Gastroesophageal sphincter (tissue), 4 donors: Measurements from ENCODE around the gene MICAL3. TPM values are rescaled to one million over a fixed set of nuclear protein-coding genes. Genes with fewer than 3 reads are reported as not detected.

ENCODE experiments used
- ATAC-seq: fragments of 150-250 bp; one replicate; pipeline ENCODE4 v1.9.1; 2016; ENCODE audit warnings: mild to moderate bottlenecking, moderate library complexity
- H3K27ac ChIP-seq, 4 donors: fragments of 200-600 bp; sonication (generic) in 3 of 4; 1 replicate in 3 of 4; 2 replicates in 1 of 4; pipeline ENCODE4 v1.5.1; 2016 to 2019
- H3K27me3 ChIP-seq: fragments of 200-600 bp; sonication (generic); one replicate; pipeline ENCODE4 v1.5.1; 2019
- H3K36me3 ChIP-seq, 2 donors: fragments of 200-600 bp; sonication (generic); one replicate each; pipeline ENCODE4 v1.5.1; 2019; ENCODE audit warnings: control low read depth in 1 of 2
- H3K4me1 ChIP-seq, 3 donors: fragments of 200-600 bp; sonication (generic); 1 replicate in 2 of 3; 2 replicates in 1 of 3; pipeline ENCODE4 v1.5.1; 2016 to 2019; ENCODE audit warnings: control low read depth in 2 of 3
- H3K4me3 ChIP-seq, 2 donors: fragments of 200-600 bp; sonication (generic); one replicate each; pipeline ENCODE4 v1.5.1; 2019; ENCODE audit warnings: mild to moderate bottlenecking in 1 of 2, moderate library complexity in 1 of 2
- H3K9me3 ChIP-seq, 3 donors: fragments of 200-600 bp; sonication (generic); one replicate each; pipeline ENCODE4 v1.5.1; 2017 to 2019; ENCODE audit warnings: control low read depth in 2 of 3
- EP300 ChIP-seq: sonication (generic); formaldehyde crosslinking; IDR thresholded peaks from one replicate; pipeline ENCODE4 v1.6.1; 2017; ENCODE audit warnings: antibody characterized with exemption, mild to moderate bottlenecking
- POLR2A ChIP-seq, 2 donors: fragments of 450-650 bp; IDR thresholded peaks; one replicate each; pipeline ENCODE4 v1.6.1; 2017; ENCODE audit warnings: antibody characterized with exemption in 2 of 2, mild to moderate bottlenecking in 2 of 2, moderate library complexity in 1 of 2
- POLR2AphosphoS5 ChIP-seq: sonication (generic); formaldehyde crosslinking; IDR thresholded peaks from one replicate; pipeline ENCODE4 v1.6.1; 2017; ENCODE audit warnings: antibody characterized with exemption
- WGBS, 2 donors: methylation state at CpG; one replicate each; pipeline ENCODE4 v1.1.5; 2018; ENCODE audit warnings: low coverage in 1 of 2; 5-methylcytosine and 5-hydroxymethylcytosine counted together
- total RNA-seq, 4 donors: library from RNA; depleted of rRNA; stranded (reverse); fragments of >200 nt; gene quantifications; one replicate each; pipeline ENCODE4 v1.1.0, GENCODE V29; 2016
- TF ChIP-seq, protein P1 (sequence below), 4 experiments: fragments of 200-600 bp in 2 of 4; fragments of 450-650 bp in 2 of 4; sonication (generic) in 1 of 4; IDR thresholded peaks; one replicate each; pipeline ENCODE4 v1.5.1; 2017 to 2019; ENCODE audit warnings: antibody characterized with exemption in 4 of 4, mild to moderate bottlenecking in 2 of 4, moderate library complexity in 2 of 4

MICAL3 gene
- total RNA-seq, 4 donors from 2014 or later, result 37.3 to 120 (median 51.5) TPM

DNA sequence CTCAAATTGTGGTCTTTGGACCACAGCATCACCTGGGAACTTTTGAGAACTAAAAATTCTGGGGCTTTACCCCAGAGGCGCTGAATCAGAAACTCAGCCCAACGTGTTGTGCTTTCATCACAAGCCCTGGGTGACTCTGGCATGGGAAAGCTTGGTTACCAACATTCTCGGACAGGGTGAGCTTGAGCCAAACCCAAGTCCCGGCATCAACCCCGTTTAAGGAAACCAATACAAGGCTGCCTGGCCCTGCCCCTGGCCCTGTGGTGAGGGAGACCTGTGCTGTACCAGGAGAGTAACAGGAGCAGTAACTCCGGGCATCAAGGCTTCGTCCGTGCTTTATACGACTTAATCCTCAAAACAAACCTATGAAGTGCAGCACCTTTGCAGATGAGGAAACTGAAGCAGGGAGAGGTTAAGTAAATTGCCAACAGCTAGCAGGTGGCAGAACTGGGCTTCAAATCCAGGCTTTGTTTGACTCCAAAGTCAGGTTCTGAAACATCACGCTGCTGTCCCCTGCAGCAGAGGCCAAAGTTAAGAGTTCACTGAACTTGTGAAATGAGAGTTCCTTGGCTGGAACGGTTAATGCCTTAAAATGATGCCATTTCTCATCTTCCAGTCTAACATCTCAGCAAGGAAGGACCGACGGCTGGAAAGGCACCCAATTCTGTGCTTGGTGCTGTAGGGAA is 186.0 kb downstream of the MICAL3 start:
- Histone ChIP-seq H3K4me3 (no peak overlapping the region), H3K36me3 (peaks cover 0 to 81% of the 10 kb centered on the region in 2 donors), H3K27ac (peak overlapping the region in 3 of 4 donors; percentile 72 to 89 (median 85))

GRCh38 chr22:17836992-17837742 is 187.2 kb downstream of the MICAL3 start:
- peak overlapping the region; percentile 43 to 89 (median 78) for H3K27ac ChIP-seq
- ATAC-seq, result peak; percentile 71
- H3K4me1 ChIP-seq, result peaks cover 0 to 53% (median 13%) of the 10 kb centered on the region in 3 donors
- H3K9me3 ChIP-seq, result no peaks in the 10 kb centered on the region
- no peak for TF ChIP-seq EP300
- TF ChIP-seq, protein P1, sequence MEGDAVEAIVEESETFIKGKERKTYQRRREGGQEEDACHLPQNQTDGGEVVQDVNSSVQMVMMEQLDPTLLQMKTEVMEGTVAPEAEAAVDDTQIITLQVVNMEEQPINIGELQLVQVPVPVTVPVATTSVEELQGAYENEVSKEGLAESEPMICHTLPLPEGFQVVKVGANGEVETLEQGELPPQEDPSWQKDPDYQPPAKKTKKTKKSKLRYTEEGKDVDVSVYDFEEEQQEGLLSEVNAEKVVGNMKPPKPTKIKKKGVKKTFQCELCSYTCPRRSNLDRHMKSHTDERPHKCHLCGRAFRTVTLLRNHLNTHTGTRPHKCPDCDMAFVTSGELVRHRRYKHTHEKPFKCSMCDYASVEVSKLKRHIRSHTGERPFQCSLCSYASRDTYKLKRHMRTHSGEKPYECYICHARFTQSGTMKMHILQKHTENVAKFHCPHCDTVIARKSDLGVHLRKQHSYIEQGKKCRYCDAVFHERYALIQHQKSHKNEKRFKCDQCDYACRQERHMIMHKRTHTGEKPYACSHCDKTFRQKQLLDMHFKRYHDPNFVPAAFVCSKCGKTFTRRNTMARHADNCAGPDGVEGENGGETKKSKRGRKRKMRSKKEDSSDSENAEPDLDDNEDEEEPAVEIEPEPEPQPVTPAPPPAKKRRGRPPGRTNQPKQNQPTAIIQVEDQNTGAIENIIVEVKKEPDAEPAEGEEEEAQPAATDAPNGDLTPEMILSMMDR (IDR thresholded peaks at IDR 0.05), result peak in 2 of 4 experiments; percentile 3 to 6
- no peak overlapping the region for H3K4me3 ChIP-seq
- WGBS, 2 donors, result 48 to 49% methylated on average over 7 to 8 of the region's 14 CpGs
- H3K36me3 ChIP-seq, result peaks cover 0 to 86% of the 10 kb centered on the region in 2 donors
- no peaks in the 10 kb centered on the region for H3K27me3 ChIP-seq

More for the DNA sequence above, 186.0 kb downstream of the MICAL3 start:
- Histone ChIP-seq H3K9me3 (no peaks in the 10 kb centered on the region), H3K4me1 (peaks cover 0 to 53% (median 8%) of the 10 kb centered on the region in 3 donors), H3K27me3 (no peaks in the 10 kb centered on the region)
- WGBS, 2 donors, result 78 to 86% methylated on average over 5 to 9 of the region's 13 CpGs
- TF ChIP-seq, protein P1 (IDR thresholded peaks at IDR 0.05), result no peak
- no peak for TF ChIP-seq EP300
- no peak for ATAC-seq

DNA sequence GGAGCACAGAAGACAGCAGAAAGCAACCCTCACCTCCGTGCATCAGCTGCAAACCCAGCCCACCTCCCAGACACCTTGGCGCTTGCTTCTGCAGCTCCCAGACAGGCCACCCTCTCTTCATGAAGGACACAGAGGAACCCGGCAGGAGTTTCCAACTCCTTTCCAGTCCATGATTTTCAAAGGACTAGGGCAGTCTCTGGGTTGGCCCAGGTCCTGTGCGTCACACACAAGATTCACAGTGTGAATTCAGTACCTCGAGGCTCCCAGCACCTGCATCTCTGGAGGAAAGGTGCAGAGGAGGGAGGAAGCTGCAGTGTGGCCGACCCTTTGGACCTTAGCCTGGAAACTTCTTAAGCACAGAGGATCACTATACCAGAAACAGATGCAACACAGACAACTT is 189.1 kb downstream of the MICAL3 start:
- peaks cover 0 to 67% of the 10 kb centered on the region in 2 donors for H3K36me3 ChIP-seq
- peak overlapping the region in 3 of 4 donors; percentile 72 to 89 (median 85) for H3K27ac ChIP-seq
- no peak overlapping the region for H3K4me3 ChIP-seq
- H3K9me3 ChIP-seq, result no peaks in the 10 kb centered on the region
- no peak for ATAC-seq
- no CpG with 5 or more reads among the region's 6 CpGs for WGBS, 2 donors
- H3K4me1 ChIP-seq, result peaks cover 0 to 66% (median 26%) of the 10 kb centered on the region in 3 donors
- TF ChIP-seq POLR2A (IDR thresholded peaks at IDR 0.05) (no peak), EP300 (no peak), POLR2AphosphoS5 (no peak)
- TF ChIP-seq, protein P1 (IDR thresholded peaks at IDR 0.05), result no peak
- no peaks in the 10 kb centered on the region for H3K27me3 ChIP-seq

- WGBS, 2 donors, result 80 to 82% methylated on average over 2 to 8 of the region's 12 CpGs
- TF ChIP-seq POLR2A (IDR thresholded peaks at IDR 0.05) (no peak), POLR2AphosphoS5 (no peak), EP300 (no peak)
- TF ChIP-seq, protein P1 (IDR thresholded peaks at IDR 0.05), result no peak
- no peaks in the 10 kb centered on the region for H3K9me3 ChIP-seq
- peaks cover 0 to 75% (median 32%) of the 10 kb centered on the region in 3 donors for H3K4me1 ChIP-seq
- H3K4me3 ChIP-seq, result no peak overlapping the region
- H3K27ac ChIP-seq, result peak overlapping the region in 3 of 4 donors; percentile 2 to 89 (median 84)
- ATAC-seq, result no peak
- peaks cover 0 to 63% of the 10 kb centered on the region in 2 donors for H3K36me3 ChIP-seq
- H3K27me3 ChIP-seq, result no peaks in the 10 kb centered on the region
Observed at GRCh38 chr22:17833489-17833888, 190.9 kb downstream of the MICAL3 start.
